IMR-90 (cell line): ENCODE results near the gene NARF. TPM values are rescaled to one million over a fixed set of nuclear protein-coding genes. Genes with fewer than 3 reads are reported as not detected.

ENCODE experiments used
- ATAC-seq: fragments of 200-7000 bp; cut with Tn5 transposase; 2 replicates; pipeline ENCODE4 v1.9.1; 2020; ENCODE audit warnings: low read depth, mild to moderate bottlenecking, moderate library complexity
- BruUV-seq: library from RNA; stranded (reverse); fragments of 400-500 nt; replicated peaks from 2 replicates; lab custom pipeline; 2021; lab: Mats Ljungman, UMichigan
- CTCF ChIA-PET: fragments of 300-600 bp; formaldehyde crosslinking; extraction: SDS; loops from one replicate; lab custom pipeline; 2021; ENCODE audit warnings: antibody characterized with exemption; lab: Yijun Ruan, JAX
- POLR2A ChIA-PET: fragments of 300-600 bp; sonication (Branson Sonifier 250); formaldehyde crosslinking; loops from one replicate; lab custom pipeline; 2022; ENCODE audit warnings: antibody characterized with exemption; ENCODE audit not compliant: unreplicated experiment; lab: Charles Lee
- DNase-seq: peaks from one replicate; pipeline ENCODE4 v3.0.0; 2013
- H2AFZ ChIP-seq: replicated peaks from 2 replicates; pipeline ENCODE3; 2013; ENCODE audit warnings: low read length, mild to moderate bottlenecking; ENCODE audit not compliant: poor library complexity
- H2AK5ac ChIP-seq: 2 replicates; pipeline ENCODE4 v1.6.1; 2013; ENCODE audit warnings: low read depth, low read length, inconsistent platforms
- H2AK9ac ChIP-seq: replicated peaks from 2 replicates; pipeline ENCODE3; 2013; ENCODE audit warnings: mild to moderate bottlenecking, low read depth, low read length, moderate library complexity; ENCODE audit not compliant: poor library complexity
- H2BK120ac ChIP-seq: 2 replicates; pipeline ENCODE4 v1.6.1; 2013; ENCODE audit warnings: low read depth, low read length, inconsistent platforms
- H2BK15ac ChIP-seq: 3 replicates; pipeline ENCODE4 v1.6.1; 2013; ENCODE audit warnings: low read depth, low read length, inconsistent platforms
- H2BK20ac ChIP-seq: 2 replicates; pipeline ENCODE4 v1.6.1; 2013; ENCODE audit warnings: low read depth, mild to moderate bottlenecking, inconsistent platforms, low read length, moderate library complexity
- H2BK5ac ChIP-seq: 2 replicates; pipeline ENCODE4 v1.6.1; 2013; ENCODE audit warnings: mild to moderate bottlenecking, low read depth, low read length, inconsistent platforms; ENCODE audit not compliant: poor library complexity, severe bottlenecking
- H3K14ac ChIP-seq: replicated peaks from 2 replicates; pipeline ENCODE4 v1.6.1; 2013; ENCODE audit warnings: low read depth, low read length, inconsistent platforms
- H3K18ac ChIP-seq: 2 replicates; pipeline ENCODE4 v1.6.1; 2013; ENCODE audit warnings: low read depth, low read length, control low read depth
- H3K23ac ChIP-seq: 2 replicates; pipeline ENCODE4 v1.6.1; 2013; ENCODE audit warnings: low read depth, low read length, inconsistent platforms
- H3K27ac ChIP-seq: 2 replicates; pipeline ENCODE4 v1.5.1; 2013; ENCODE audit warnings: mild to moderate bottlenecking, control low read depth, low read length; ENCODE audit not compliant: insufficient read depth
- H3K27me3 ChIP-seq: 2 replicates; pipeline ENCODE4 v1.6.1; 2013; ENCODE audit warnings: low read length; ENCODE audit not compliant: control insufficient read depth, insufficient read depth
- H3K36me3 ChIP-seq: 2 replicates; pipeline ENCODE4 v1.6.1; 2013; ENCODE audit warnings: low read length, mixed read lengths; ENCODE audit not compliant: control insufficient read depth, insufficient read depth
- H3K4ac ChIP-seq: 2 replicates; pipeline ENCODE4 v1.6.1; 2013; ENCODE audit warnings: low read depth, low read length, inconsistent platforms
- H3K4me1 ChIP-seq: 2 replicates; pipeline ENCODE4 v1.6.1; 2013; ENCODE audit warnings: low read length, mixed read lengths; ENCODE audit not compliant: control insufficient read depth, insufficient read depth
- H3K4me2 ChIP-seq: 2 replicates; pipeline ENCODE4 v1.6.1; 2013; ENCODE audit warnings: low read depth, mild to moderate bottlenecking, control low read depth, low read length, moderate library complexity
- H3K4me3 ChIP-seq: 2 replicates; pipeline ENCODE4 v1.5.1; 2013; ENCODE audit warnings: low read depth, mild to moderate bottlenecking, control low read depth, low read length, moderate library complexity; ENCODE audit not compliant: insufficient read depth
- H3K56ac ChIP-seq: 2 replicates; pipeline ENCODE4 v1.6.1; 2013; ENCODE audit warnings: low read length, inconsistent platforms; ENCODE audit not compliant: insufficient read depth; ENCODE audit errors: extremely low read depth
- H3K79me1 ChIP-seq, 2 experiments: 2 replicates each; pipeline ENCODE4 v1.6.1; 2013; ENCODE audit warnings: low read length in 2 of 2, inconsistent platforms in 1 of 2, low read depth in 1 of 2
- H3K9ac ChIP-seq: 2 replicates; pipeline ENCODE4 v1.6.1; 2013; ENCODE audit warnings: low read depth, low read length, control low read depth
- H3K9me1 ChIP-seq: 2 replicates; pipeline ENCODE4 v1.6.1; 2013; ENCODE audit warnings: low read length, inconsistent platforms; ENCODE audit not compliant: insufficient read depth
- H3K9me3 ChIP-seq: 2 replicates; pipeline ENCODE4 v1.6.1; 2013; ENCODE audit warnings: low read length; ENCODE audit not compliant: control insufficient read depth, insufficient read depth
- H4K20me1 ChIP-seq: 2 replicates; pipeline ENCODE4 v1.6.1; 2013; ENCODE audit warnings: low read length, inconsistent platforms; ENCODE audit not compliant: insufficient read depth
- H4K5ac ChIP-seq: 2 replicates; pipeline ENCODE4 v1.6.1; 2013; ENCODE audit warnings: mild to moderate bottlenecking, low read depth, low read length, control low read depth
- H4K8ac ChIP-seq, 2 experiments: 2 replicates each; pipeline ENCODE4 v1.6.1; 2013; ENCODE audit warnings: low read depth in 2 of 2, low read length in 2 of 2, control low read depth in 1 of 2, inconsistent platforms in 1 of 2
- H4K91ac ChIP-seq: 2 replicates; pipeline ENCODE4 v1.6.1; 2013; ENCODE audit warnings: low read depth, low read length, inconsistent platforms; ENCODE audit not compliant: insufficient read depth
- BHLHE40 ChIP-seq: fragments of 150-350 bp; IDR thresholded peaks from 2 replicates; pipeline ENCODE4 v1.6.1; 2016; ENCODE audit warnings: mild to moderate bottlenecking, low read depth, low read length
- POLR2A ChIP-seq: IDR thresholded peaks from 2 replicates; pipeline ENCODE4 v1.6.1; 2012; ENCODE audit warnings: mild to moderate bottlenecking, low read depth, low read length
- RAD21 ChIP-seq: IDR thresholded peaks from 2 replicates; pipeline ENCODE4 v1.6.1; 2012; ENCODE audit warnings: low read length, improper control_type of control experiment
- RFX5 ChIP-seq: IDR thresholded peaks from 2 replicates; pipeline ENCODE4 v1.8.0; 2012; ENCODE audit warnings: low read depth, mild to moderate bottlenecking, low read length, moderate library complexity
- WGBS, 2 experiments: methylation state at CpG; one replicate each; pipeline versions ENCODE4 v1.1.5 to v1.1.7; 2013; ENCODE audit warnings: missing lambda C conversion rate in 2 of 2; ENCODE audit not compliant: insufficient read length in 1 of 2; ENCODE audit errors: extremely low coverage in 2 of 2; 5-methylcytosine and 5-hydroxymethylcytosine counted together
- dilution Hi-C: fragments of 300-500 bp; cut with HindIII; formaldehyde crosslinking; loops from one replicate; pipeline ENCODE4 v1.14.3; 2018; ENCODE audit warnings: low sequenced_read_pairs; ENCODE audit not compliant: unreplicated experiment
- in situ Hi-C: fragments of 300-500 bp; cut with MboI; formaldehyde crosslinking; loops from 3 replicates; pipeline ENCODE4 v1.14.3; 2019; ENCODE audit warnings: low sequenced_read_pairs, inconsistent platforms, mixed read lengths
- intact Hi-C: fragments of 100-400 bp; cut with micrococcal nuclease; formaldehyde crosslinking; loops from 2 replicates; pipeline ENCODE4 v1.10.0; 2022
- polyA plus RNA-seq, 3 experiments: library from polyadenylated mRNA; depleted of rRNA; stranded (reverse); fragments of >200 nt; gene quantifications; 2 replicates each; pipeline ENCODE4 v1.2.3, GENCODE V29; 2012; ENCODE audit warnings: low replicate concordance in 1 of 3
- total RNA-seq: library from RNA; depleted of rRNA; stranded (reverse); fragments of >200 nt; gene quantifications from 2 replicates; pipeline ENCODE4 v1.2.3, GENCODE V29; 2012
- TF ChIP-seq, protein P1 (sequence below): fragments of 150-350 bp; IDR thresholded peaks from 2 replicates; pipeline ENCODE4 v1.6.1; 2016; ENCODE audit warnings: low read depth, mild to moderate bottlenecking, low read length, moderate library complexity, borderline replicate concordance

Gene NARF
- total and polyA plus RNA-seq, 2 of the 4 experiments (the other 2 are of a cell fraction): 83.7 to 94.8 TPM

DNA sequence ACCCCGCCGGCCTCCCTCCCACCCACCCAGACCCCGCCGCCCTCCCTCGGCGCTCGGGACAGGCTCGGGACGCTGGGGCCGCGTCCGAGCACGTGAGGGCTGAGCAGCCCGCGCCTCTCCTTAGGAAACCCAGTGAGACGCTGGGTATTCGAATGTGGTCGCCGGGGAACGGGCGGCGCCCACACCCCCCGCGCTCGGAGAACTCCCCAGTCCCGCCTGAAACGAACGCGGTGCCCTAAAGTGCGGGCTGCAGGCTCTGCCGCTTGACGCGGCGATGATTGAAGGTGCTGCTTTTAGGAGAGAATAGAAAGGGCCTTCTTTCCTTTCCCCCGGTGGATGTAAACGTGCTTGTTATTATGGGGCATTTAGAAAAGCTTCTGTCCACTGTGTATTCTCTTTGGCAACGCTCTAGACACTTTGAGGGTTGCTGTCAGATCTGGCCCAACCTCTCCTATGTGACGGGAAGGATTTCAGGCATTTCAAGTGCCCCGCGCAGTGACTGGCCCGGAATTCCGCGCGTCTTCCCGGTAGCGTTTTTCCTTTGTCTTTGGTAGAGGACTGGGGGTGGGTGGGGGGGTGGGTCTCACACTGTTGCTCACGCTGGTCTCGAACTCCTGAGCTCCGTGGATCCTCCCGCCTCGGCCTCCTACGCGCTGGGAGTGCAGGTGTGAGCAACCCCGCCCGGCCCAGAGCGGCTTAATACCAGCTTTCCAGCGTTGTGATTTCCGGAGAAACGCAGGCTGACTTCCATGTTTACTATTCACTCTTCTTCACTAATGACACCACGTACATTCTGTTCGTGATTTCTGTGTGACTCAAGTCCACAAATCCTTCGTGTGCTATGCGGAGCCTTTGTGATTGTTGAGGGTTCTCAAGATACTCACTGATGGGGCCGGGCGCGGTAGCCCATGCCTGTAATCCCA is 39.2 kb downstream of the NARF start (continued):
- TF ChIP-seq, protein P1, sequence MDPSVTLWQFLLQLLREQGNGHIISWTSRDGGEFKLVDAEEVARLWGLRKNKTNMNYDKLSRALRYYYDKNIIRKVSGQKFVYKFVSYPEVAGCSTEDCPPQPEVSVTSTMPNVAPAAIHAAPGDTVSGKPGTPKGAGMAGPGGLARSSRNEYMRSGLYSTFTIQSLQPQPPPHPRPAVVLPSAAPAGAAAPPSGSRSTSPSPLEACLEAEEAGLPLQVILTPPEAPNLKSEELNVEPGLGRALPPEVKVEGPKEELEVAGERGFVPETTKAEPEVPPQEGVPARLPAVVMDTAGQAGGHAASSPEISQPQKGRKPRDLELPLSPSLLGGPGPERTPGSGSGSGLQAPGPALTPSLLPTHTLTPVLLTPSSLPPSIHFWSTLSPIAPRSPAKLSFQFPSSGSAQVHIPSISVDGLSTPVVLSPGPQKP: no peak
- no peak for TF ChIP-seq RFX5
- TF ChIP-seq RAD21: no peak
- TF ChIP-seq POLR2A: no peak

GRCh38 chr17:82502207-82502606 is 43.7 kb downstream of the NARF start:
- no peak overlapping the region for H4K91ac ChIP-seq
- no peaks in the 10 kb centered on the region for H4K20me1 ChIP-seq
- no peaks in the 10 kb centered on the region for H3K36me3 ChIP-seq
- ChIA-PET CTCF (no interaction called here), POLR2A (no interaction called here)
- dilution Hi-C loops: no loop called here
- H4K5ac ChIP-seq: no peak overlapping the region
- ATAC-seq: no peak
- no peaks in the 10 kb centered on the region; the same call in 1 of the 2 replicates for H3K27me3 ChIP-seq
- H4K8ac ChIP-seq: no peak overlapping the region
- intact Hi-C loops: no loop called here
- no peak overlapping the region for H3K56ac ChIP-seq
- H2AK9ac ChIP-seq: no peak overlapping the region
- BruUV-seq: no TSS peak
- no peak overlapping the region for H3K23ac ChIP-seq
- no peak overlapping the region for H3K14ac ChIP-seq
- no peaks in the 10 kb centered on the region for H3K9me1 ChIP-seq
- H3K27ac ChIP-seq: no peak overlapping the region
- H3K79me1 ChIP-seq: no peaks in the 10 kb centered on the region; a peak in 1 of 4 replicates
- in situ Hi-C loops: no loop called here
- H3K4me3 ChIP-seq: no peak overlapping the region
- no peak overlapping the region for H3K4me2 ChIP-seq
- peak; percentile 45 for DNase-seq
- no peak overlapping the region for H2BK15ac ChIP-seq
- H3K4me1 ChIP-seq: peaks cover 2% of the 10 kb centered on the region
- no peak overlapping the region for H3K9ac ChIP-seq
- no peak overlapping the region for H2AK5ac ChIP-seq
- no peak overlapping the region for H2BK120ac ChIP-seq
- no peak overlapping the region for H2BK5ac ChIP-seq
- TF ChIP-seq RFX5 (no peak), BHLHE40 (peak; percentile 25; the same call in 1 of the 2 replicates)
- H3K18ac ChIP-seq: no peak overlapping the region
- peak overlapping the region; percentile 56 for H2AFZ ChIP-seq
- no peak overlapping the region for H2BK20ac ChIP-seq
- 40% methylated on average over 3 of the region's 8 CpGs; no CpG with 5 or more reads in 1 of the 2 experiments for WGBS, 2 experiments
- no peaks in the 10 kb centered on the region for H3K9me3 ChIP-seq
- no peak overlapping the region for H3K4ac ChIP-seq
